ENCODE results near the gene KANSL1.

KANSL1 gene

GRCh38 chr17:46028374-46028773, 164.9 kb downstream of the KANSL1 start:
- TF ChIP-seq RAD21 (IDR thresholded peaks at IDR 0.05; ENCODE audit: low read depth) (no peak), TCF12 (IDR thresholded peaks at IDR 0.05; ENCODE audit: low read depth) (no peak), USF1 (IDR thresholded peaks at IDR 0.05) (no peak), CEBPB (IDR thresholded peaks at IDR 0.05) (no peak), ZBTB7A (IDR thresholded peaks at IDR 0.05; ENCODE audit: low read depth) (no peak), EGR1 (IDR thresholded peaks at IDR 0.05) (no peak), YY1 (IDR thresholded peaks at IDR 0.05; ENCODE audit: low read depth) (no peak), REST (IDR thresholded peaks at IDR 0.05; ENCODE audit: low read depth) (no peak), MAX (IDR thresholded peaks at IDR 0.05) (no peak), EP300 (IDR thresholded peaks at IDR 0.05; ENCODE audit: borderline replicate concordance) (no peak), CREB1 (IDR thresholded peaks at IDR 0.05; ENCODE audit: low read depth) (no peak), TEAD4 (IDR thresholded peaks at IDR 0.05) (no peak), NFIC (IDR thresholded peaks at IDR 0.05) (no peak)

- TF ChIP-seq TEAD4 (IDR thresholded peaks at IDR 0.05), result no peak
- TF ChIP-seq NFIC (IDR thresholded peaks at IDR 0.05), result no peak
- no peak for TF ChIP-seq ZBTB7A (IDR thresholded peaks at IDR 0.05; ENCODE audit: low read depth)
- no peak for TF ChIP-seq REST (IDR thresholded peaks at IDR 0.05; ENCODE audit: low read depth)
- no peak for TF ChIP-seq EGR1 (IDR thresholded peaks at IDR 0.05)
- no peak for TF ChIP-seq FOXM1 (IDR thresholded peaks at IDR 0.05; ENCODE audit: borderline replicate concordance, low read depth)
- no peak for TF ChIP-seq YY1 (IDR thresholded peaks at IDR 0.05; ENCODE audit: low read depth)
- no peak for TF ChIP-seq CREB1 (IDR thresholded peaks at IDR 0.05; ENCODE audit: low read depth)
- no peak for TF ChIP-seq RAD21 (IDR thresholded peaks at IDR 0.05; ENCODE audit: low read depth)
- no peak for TF ChIP-seq TCF12 (IDR thresholded peaks at IDR 0.05; ENCODE audit: low read depth)
- no peak for TF ChIP-seq EP300 (IDR thresholded peaks at IDR 0.05; ENCODE audit: borderline replicate concordance)
- TF ChIP-seq TAF1 (IDR thresholded peaks at IDR 0.05; ENCODE audit: low read depth), result no peak
- no peak for TF ChIP-seq USF1 (IDR thresholded peaks at IDR 0.05)
Observed at GRCh38 chr17:46027976-46028325, 165.3 kb downstream of the KANSL1 start.

- TF ChIP-seq TEAD4 (IDR thresholded peaks at IDR 0.05), result no peak
- TF ChIP-seq TAF1 (IDR thresholded peaks at IDR 0.05; ENCODE audit: low read depth), result no peak
- TF ChIP-seq TCF12 (IDR thresholded peaks at IDR 0.05; ENCODE audit: low read depth), result no peak
- no peak for TF ChIP-seq EGR1 (IDR thresholded peaks at IDR 0.05)
- TF ChIP-seq MAX (IDR thresholded peaks at IDR 0.05), result no peak
- TF ChIP-seq USF1 (IDR thresholded peaks at IDR 0.05), result no peak
- no peak for TF ChIP-seq YY1 (IDR thresholded peaks at IDR 0.05; ENCODE audit: low read depth)
- no peak for TF ChIP-seq CREB1 (IDR thresholded peaks at IDR 0.05; ENCODE audit: low read depth)
- TF ChIP-seq RAD21 (IDR thresholded peaks at IDR 0.05; ENCODE audit: low read depth), result no peak
- TF ChIP-seq ZBTB7A (IDR thresholded peaks at IDR 0.05; ENCODE audit: low read depth), result no peak
- TF ChIP-seq REST (IDR thresholded peaks at IDR 0.05; ENCODE audit: low read depth), result no peak
- TF ChIP-seq NFIC (IDR thresholded peaks at IDR 0.05), result no peak
- TF ChIP-seq FOXM1 (IDR thresholded peaks at IDR 0.05; ENCODE audit: borderline replicate concordance, low read depth), result no peak
- no peak for TF ChIP-seq EP300 (IDR thresholded peaks at IDR 0.05; ENCODE audit: borderline replicate concordance)
- no peak for TF ChIP-seq CEBPB (IDR thresholded peaks at IDR 0.05)
Observed at GRCh38 chr17:46027048-46027975, 165.9 kb downstream of the KANSL1 start.
